Pulmonary artery endothelial cell (primary cell): ENCODE data around the gene PLEKHG4B. TPM values are rescaled to one million over a fixed set of nuclear protein-coding genes. Genes with fewer than 3 reads are reported as not detected.
A peak's percentile ranks its signal among the peaks of the same experiment; 100 is the strongest.

Experiments used
- DNase-seq: peaks from one replicate; pipeline ENCODE4 v3.0.0-alpha.2; 2011; ENCODE audit warnings: low read depth, low spot score
- total RNA-seq: library from RNA; depleted of rRNA; stranded (reverse); fragments of >200 nt; gene quantifications from 2 replicates; pipeline ENCODE4 v1.2.3, GENCODE V29; 2014

Gene PLEKHG4B
- total RNA-seq, 1 donor from 2014 or later: not detected

DNA sequence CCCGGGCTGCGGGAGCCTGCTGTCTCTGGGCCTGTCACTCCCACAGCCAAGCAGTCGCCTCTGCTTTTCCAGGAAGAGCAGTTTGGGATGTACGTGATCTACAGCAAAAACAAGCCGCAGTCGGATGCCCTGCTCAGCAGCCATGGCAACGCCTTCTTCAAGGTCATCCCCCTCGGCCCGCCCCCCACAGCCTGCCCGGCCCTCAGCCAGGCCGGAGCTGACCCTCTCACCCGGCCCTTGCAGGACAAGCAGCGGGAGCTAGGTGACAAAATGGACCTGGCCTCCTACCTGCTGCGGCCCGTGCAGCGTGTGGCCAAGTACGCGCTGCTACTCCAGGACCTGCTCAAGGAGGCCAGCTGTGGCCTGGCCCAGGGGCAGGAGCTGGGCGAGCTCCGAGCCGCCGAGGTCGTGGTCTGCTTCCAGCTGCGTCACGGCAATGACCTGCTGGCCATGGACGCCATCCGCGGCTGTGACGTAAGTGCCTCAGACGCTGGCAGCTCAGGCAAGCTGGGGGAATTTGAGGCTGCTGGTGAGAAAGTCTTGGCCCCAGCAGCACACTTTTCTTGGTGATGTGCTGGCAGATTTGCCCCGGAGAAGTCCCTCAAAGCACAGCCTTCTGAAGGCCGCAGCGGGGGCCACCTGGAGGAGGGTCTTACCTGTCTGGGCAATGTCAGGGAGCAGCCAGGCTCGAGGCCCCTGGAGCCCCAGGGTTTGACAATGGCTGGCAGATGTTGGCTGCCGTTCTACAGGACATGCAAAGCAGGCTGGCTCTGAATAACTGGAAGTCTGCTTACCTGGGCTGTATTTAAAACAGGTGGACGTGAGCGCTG is 79.2 kb downstream of the PLEKHG4B start:
- DNase-seq: no peak

DNA sequence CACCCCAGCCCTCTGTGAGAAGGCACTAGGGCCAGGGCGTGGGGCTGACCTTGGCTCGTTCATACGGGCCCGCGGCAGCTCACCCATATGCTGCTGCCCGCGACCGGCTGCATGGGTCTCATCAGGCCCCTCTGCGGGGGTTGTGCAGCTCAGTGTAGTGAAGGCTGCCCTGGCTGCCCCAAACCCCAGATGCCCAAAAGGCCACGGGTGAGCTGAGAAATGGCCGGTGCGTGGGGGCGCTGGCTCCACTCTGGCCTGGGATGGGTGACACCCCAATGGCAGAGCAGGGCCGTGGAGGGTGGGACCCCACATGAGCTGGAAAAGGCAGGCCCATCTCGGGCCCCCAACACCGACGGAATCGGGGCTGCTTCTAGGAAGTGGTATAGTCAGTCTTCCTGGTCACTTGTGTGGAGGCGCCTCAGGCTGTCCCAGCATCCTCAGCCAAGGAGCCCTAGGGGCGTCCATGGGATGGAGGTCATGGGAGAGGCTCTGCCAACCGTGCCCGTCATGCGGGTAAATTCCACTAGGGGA is 79.9 kb downstream of the PLEKHG4B start:
- DNase-seq: no peak

DNA sequence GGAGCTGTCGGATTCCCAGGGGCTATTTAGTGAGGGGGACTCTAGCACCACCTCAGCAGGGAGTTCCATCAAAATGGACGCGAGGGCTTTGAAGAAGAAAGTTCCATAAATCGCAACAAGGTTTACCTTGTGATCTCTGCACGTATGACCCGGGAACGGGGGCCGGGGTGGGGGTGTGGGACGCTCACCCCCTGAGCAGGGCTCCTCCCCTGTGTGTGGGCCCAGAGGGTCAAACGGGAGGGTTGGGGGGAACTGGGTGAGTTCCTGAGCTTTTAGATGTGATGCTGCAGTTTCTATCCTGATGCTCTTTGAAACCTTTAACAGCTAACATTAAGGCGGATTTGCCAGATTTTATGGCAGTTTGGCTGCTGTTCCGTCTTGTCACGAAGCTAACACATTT is 80.5 kb downstream of the PLEKHG4B start:
- no peak for DNase-seq

DNA sequence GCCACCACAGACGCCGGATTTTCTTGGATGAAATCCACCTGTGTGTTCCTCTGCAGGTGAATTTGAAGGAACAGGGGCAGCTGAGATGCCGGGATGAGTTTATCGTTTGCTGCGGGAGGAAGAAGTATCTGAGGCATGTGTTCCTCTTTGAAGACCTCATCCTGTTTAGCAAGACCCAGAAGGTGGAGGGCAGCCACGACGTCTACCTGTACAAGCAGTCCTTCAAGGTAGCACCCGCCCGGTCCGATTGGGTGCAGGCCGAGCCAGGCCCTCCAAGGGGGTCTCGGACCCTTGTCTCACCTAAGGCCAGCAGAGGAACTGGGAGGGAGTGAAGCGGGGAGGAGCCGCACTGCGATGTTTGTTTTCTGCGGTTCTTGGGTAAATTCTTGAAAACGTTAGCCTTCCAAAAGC is 80.9 kb downstream of the PLEKHG4B start:
- no peak for DNase-seq

DNA sequence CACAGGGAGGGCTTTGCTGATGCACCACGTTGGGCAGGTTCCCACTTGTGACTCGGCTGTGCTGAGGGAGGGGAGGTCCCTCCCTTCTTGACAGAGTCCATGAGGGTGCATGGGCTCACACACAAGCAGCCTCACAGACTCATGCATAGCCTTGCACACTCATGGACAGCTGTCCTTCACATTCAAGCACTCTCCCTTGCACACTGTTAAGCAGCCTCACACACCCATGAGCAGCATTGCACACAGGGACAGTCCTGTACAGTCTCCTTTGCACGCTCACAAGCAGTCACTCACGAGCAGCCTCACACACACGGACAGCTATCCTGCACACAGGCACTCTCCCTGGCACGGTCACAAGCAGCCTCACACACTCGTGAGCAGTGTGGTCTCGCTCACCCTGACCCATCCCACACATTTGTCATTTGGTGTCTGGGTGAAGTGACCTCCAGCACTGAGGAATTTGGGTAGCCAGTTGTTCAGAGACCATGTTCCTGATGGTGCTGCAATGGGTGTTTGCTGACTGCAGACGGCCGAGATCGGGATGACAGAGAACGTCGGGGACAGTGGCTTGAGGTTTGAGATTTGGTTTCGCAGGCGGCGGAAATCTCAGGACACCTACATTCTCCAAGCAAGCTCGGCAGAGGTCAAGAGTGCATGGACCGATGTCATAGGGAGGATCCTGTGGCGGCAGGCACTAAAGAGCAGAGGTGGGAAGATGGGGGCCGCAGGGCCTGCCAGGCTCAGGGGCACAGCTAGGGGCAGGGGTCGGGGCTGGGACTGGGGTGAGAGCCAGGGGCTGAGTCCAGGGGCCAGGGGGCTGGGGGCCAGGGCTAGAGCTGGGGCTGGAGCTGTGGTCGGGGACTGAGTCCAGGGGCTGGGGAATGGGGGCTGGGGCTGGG is 81.7 kb downstream of the PLEKHG4B start:
- no peak for DNase-seq

DNA sequence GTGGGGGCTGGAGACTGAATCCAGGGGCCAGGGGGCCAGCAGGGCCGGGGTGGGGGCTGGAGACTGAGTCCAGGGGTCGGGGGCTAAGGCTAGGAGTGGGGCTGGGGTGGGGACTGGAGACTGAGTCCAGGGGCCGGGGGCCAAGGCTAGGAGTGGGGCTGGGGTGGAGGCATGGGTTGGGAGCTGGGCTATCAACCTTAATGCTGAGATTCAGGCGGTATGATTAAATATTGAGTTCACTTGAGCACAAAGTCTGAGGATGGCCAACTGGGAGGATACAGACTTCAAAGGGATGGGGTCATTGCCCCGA is 82.3 kb downstream of the PLEKHG4B start:
- no peak for DNase-seq

DNA sequence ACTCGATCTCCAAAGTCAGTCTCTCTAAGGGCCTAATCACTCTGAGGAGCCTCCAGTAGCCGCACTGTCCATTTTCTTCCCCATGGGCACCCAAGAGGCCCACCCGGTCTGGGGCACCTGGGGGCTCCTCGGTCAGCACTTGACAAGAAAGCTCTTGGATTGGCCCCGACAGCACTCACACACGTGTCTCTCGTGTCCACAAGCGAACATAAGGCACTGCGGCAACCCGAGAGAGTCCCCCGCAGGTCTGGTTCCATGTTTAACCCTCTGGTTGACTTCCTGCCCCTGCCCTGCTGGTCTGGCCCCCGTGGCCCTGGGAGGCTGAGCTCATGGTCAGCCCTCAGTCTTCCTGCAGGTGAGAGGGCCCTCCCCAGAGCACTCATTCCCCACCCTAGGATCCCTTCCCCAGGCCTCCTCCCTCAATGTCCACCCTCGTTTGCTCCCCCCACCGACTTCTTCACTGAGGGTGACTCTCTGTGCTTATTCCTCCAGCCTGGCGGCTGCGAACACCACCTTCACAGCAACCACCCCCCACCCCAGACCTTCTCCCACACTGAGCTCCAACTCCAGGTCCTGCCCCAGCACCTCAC is 83.0 kb downstream of the PLEKHG4B start:
- DNase-seq: no peak

DNA sequence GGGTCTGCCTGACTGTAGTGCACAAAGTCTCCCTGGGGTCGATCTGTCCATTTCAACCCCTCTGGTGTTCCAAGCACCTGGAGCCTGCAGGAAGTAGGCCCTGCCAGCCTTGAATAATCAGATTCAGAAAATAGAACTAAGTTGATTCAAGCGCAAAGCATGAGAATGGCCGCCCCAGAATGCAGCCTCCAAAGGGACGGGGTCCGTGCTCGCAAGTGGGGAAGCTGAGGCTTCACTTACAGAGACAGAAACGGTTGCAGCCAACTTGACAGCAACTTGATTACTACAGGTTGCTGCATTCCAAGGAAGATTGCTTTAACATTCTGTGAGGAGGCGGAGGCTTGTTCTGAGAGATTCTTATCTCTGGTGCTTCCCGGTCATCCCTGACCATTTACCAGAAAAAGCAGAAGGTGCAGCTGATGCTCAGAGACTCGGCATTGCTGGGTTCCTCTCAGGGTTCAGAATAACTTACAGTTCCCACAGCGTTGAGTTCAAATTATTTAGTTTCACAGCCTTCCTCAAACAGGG is 84.4 kb downstream of the PLEKHG4B start:
- no peak for DNase-seq

DNA sequence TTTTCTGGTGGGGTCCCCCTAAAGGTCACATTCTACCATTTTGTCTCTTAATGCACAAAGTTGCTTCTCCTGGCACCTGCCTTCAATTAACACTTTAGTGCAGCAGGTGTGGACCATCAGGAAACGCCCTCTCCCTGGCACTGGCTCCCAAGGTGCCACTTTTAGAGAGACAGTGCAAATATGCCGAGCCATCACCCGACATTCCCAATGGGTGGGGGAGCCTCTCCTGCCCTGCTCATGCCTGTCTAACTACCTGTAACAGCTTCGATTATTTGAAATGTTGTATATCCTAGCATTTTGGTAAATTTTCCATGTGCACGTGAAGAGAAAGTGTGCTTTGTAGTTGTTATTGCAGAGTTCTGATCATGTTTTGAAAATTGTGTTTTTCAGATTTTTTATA is 86.1 kb downstream of the PLEKHG4B start:
- DNase-seq: no peak

DNA sequence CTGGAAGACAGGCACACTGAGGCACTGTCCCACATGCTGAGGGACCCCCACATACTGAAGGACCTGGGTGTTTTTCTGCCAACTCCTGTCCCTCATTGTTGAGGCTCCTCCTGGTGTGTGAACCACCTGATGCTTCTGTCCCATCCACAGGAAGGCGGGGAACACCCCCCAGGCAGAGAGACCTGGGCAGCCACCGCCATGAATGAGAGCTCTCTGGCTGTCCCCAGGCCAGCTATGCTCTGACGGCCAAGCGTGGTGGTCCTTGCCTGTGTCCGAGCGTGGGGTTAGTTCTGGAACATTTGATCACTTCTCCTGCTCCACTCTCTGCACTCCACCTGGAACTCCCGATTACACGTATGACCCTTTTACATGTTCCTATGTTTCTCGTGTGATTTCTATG is 87.4 kb downstream of the PLEKHG4B start:
- no peak for DNase-seq

DNA sequence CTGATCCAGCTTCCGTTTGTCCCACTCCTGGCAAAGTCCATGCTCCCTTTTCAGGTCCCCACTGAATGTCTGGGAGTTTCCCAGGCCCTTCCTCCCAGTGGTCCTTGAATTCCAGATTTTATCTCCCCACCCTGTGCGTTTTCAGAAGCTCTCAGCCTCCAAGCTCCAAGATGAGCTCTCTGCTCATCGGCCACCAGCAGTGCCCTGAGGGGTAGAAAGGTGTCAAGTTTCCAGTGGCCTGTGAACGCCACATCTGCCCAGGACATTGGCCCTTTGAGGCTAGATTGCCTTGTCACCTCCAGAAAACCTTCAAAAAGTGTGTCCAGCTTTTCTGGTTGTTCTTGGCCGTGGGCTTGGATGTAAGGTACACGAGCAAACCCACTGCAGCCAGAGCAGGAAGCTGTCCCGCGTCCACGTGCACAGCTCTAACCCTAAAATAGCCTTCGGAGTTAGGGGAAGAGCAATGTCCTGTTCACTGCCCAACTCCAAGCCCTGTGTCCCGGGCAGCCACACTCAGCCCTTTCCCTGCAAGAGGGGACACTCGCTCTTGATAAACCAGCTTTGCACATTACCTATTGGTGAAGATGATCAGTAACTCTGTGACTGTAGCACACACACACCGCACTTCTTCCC is 88.4 kb downstream of the PLEKHG4B start:
- DNase-seq: no peak

DNA sequence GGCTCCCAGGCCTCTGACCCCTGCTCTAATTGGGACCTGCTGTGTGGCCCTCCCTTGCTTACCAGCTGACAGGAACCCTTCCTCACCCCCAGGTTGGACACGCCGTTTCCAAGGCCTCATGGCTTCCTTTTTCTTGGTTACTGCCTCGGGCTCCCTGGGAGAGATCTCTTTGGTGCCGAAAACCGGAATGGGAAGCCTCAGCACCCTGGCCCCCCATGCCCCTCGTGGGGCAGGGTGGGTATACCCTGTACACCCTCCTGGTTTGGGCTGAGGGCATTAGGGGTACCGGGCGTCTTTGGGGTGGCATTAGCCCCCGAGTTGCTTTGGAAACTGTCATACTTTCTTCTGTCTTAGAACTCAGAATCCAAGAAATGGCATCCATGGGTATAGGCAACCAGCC is 89.2 kb downstream of the PLEKHG4B start:
- DNase-seq: no peak

DNA sequence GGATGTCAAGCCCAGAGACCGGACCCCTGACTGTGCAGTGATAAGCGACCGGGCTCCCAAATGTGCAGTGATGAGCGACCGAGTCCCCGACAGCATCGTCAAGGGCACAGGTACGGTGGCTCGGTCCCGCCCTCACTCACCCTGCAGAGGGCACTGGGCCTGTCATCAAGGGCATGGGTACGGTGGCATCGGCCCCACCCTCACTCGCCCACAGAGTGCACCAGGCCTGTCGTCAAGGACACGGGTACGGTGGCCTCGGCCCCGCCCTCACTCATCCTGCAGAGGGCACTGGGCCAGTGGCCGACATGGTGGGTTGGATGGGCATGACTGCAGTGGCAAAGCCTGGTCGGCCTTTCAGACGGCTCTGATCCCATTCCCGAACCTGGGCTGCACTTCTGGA is 89.6 kb downstream of the PLEKHG4B start:
- no peak for DNase-seq

DNA sequence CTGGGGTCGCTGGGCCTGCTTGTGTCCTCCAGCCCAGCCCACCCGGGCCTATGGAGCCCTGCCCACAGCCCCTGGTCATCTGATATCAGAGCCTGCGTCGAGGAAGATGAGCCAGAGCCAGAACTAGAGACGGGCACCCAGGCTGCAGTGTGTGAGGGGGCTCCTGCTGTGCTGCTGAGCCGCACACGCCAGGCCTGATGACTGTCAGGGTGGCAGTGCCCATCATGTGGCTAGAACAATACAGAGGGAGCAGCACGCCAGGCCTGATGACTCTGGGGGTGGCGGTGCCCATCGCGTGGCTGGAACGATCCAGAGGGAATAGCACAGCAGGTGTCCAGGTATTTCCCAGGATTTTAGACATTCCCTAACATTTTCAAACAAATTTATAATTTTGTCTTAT is 90.2 kb downstream of the PLEKHG4B start:
- no peak for DNase-seq

DNA sequence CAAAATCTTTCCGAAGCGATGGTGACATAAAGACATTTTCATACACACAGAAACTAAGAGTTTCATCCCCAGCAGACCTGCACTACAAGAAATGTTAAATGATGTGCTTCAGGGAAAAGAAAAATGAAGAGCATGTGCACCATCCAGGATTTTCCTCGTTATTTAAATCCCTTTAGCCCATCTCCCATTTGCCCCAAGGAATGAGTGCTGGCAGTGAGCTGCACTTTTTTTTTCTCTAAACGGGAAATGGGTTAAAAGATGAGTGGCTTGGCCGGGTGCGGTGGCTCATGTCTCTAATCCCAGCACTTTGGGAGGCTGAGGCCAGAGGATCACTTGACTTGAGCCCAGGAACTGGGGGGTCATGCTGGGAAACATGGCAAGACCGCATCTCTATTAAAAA is 92.5 kb downstream of the PLEKHG4B start:
- no peak for DNase-seq

DNA sequence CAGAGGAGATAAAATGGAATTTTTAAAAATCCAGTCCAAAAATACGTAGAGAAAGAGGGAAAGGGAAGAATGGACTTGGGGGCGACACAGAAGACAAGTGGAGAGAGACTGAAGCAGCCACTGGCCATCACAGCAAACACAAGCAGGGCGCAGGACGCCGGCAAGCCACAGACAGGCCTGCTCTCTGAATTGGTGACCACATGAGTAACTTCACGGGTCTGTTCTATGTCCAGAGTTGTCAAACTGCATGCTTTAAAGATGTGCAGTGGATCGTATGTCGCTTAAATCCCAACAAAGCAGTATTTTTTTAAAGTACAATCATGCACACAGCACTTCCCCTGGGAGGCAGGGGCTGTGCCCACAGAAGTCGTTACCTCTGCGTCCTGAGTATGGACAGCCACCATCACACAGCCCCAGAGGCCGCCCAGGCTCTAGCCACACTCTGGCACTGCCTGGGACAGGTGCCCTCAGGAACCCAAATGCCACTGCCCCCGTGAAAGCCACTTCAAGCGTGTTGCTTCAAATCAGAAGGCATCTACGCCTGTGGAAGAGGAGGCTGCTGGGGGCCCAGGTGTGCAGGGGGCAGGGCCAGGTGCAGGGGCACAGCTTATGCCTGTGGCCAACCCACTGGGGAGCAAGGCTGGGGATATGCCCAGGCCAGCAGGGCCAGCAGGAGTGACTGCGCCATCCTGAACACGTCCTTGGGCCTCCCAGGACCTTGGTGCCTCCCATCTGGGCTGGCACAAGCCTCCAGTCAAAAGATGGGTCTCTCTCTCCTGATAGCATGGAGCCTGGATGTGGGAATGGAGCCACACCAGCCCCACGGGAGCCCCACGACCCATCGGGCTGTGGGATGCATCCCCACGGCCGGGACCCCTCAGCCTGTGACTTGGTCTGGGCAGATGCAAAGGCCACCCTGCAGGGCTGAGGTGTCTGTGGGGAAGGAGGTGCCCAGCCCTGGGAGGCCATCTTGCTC is 93.4 kb downstream of the PLEKHG4B start:
- no peak for DNase-seq

DNA sequence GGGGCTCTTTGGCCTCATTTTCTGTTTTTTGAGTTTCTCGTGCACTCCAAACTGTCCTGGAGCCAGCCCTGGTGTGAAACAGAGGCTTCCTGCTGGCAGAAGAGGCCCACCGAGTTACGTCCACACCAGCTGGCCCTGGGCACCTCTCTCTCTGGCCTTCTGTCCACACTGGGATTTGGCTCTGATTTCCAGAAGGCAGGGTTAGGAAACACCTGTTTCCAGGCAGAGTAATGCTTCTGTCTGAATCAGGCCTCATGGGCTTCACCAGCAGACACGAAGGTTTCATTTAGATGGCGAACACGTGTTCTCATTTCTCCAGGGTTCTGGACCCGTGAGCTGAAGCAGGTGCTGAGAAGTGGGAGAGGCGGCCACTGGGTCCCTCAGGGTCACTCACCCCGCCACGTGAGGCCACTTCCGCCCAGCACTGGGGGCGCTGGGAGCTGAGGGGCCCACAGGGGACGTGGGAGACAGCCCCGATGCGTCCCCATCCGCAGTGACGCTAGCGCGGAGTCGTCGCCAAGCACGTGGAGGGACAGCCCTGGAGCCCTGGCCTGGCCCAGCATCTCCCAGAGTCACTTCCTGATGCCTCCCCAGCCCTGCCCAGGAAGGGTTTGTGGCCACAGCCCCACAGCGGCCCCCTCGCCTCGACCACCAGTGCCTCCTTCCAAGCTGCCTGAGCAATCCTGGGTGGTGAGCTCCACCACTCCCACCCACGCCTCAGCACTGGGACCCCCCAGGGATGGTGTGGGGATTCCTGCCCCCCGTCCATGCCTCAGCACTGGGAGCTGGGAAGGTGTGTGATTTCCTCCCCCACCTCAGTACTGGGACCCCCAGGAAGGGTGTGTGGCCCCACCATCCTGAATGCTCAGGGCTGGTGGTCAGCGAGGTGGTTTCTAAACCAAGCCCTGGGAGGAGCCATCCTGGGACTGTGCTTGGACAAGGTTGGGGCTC is 94.4 kb downstream of the PLEKHG4B start:
- peak; percentile 20 for DNase-seq

DNA sequence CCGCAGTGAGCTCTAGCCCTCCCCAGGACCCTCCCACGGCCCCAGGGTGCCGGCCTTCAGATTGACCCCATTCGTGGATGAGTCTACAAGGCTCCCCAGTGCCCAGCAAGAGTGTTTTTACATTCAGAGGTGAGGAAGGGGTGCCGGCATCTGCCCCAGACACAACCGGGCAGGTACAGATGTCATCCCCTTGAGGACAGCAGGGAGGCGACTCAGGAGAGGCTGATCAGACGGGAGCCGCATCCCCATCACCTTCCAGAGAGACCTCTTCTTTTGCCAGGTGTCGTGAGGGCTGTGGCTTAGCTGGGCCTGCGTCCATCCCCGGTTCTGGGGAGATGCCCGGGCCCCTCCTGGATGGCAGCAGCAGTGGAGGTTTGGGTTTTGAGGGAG is 95.1 kb downstream of the PLEKHG4B start:
- no peak for DNase-seq
